ENCODE results near the gene GUF1.
A peak's percentile ranks its signal among the peaks of the same experiment; 100 is the strongest.
"Not testable (repeated sequence)": the region's sequence is repeated elsewhere in the genome, so short reads cannot be mapped to it uniquely, and the experiment has no call there.

Gene GUF1

GRCh38 chr4:44716597-44716996 lies 38.4 kb downstream of the GUF1 start:
- H3K27ac ChIP-seq (ENCODE audit: low read depth, low read length): no peak overlapping the region
- no peak overlapping the region for H3K9ac ChIP-seq (ENCODE audit: low read length)
- no peaks in the 10 kb centered on the region for H3K27me3 ChIP-seq (ENCODE audit: control insufficient read depth in 1 of 2, insufficient read depth in 2 of 2, low read length in 2 of 2)
- peaks cover 4% of the 10 kb centered on the region for H3K36me3 ChIP-seq (ENCODE audit: insufficient read depth, low read length)
- no peak overlapping the region for H3K4me3 ChIP-seq (ENCODE audit: low read depth in 1 of 2, low read length in 2 of 2)
- H3K9me3 ChIP-seq (ENCODE audit: low read length): no peaks in the 10 kb centered on the region
- H3K4me1 ChIP-seq (ENCODE audit: insufficient read depth, low read length): peaks cover 11% of the 10 kb centered on the region

- no peaks in the 10 kb centered on the region for H3K9me3 ChIP-seq (ENCODE audit: low read length)
- H3K27ac ChIP-seq (ENCODE audit: low read depth, low read length): no peak overlapping the region
- H3K4me1 ChIP-seq (ENCODE audit: insufficient read depth, low read length): peaks cover 3% of the 10 kb centered on the region
- no peaks in the 10 kb centered on the region for H3K27me3 ChIP-seq (ENCODE audit: control insufficient read depth in 1 of 2, insufficient read depth in 2 of 2, low read length in 2 of 2)
- H3K9ac ChIP-seq (ENCODE audit: low read length): no peak overlapping the region
- no peaks in the 10 kb centered on the region for H3K36me3 ChIP-seq (ENCODE audit: insufficient read depth, low read length)
- no peak overlapping the region for H3K4me3 ChIP-seq (ENCODE audit: low read depth in 1 of 2, low read length in 2 of 2)
These were observed 42.2 kb downstream of the GUF1 start for GRCh38 chr4:44720371-44720770.

GRCh38 chr4:44722001-44722400 lies 43.8 kb downstream of the GUF1 start:
- Histone ChIP-seq H3K9me3 (ENCODE audit: low read length) (no peaks in the 10 kb centered on the region), H3K9ac (ENCODE audit: low read length) (no peak overlapping the region), H3K36me3 (ENCODE audit: insufficient read depth, low read length) (no peaks in the 10 kb centered on the region), H3K4me1 (ENCODE audit: insufficient read depth, low read length) (peaks cover 6% of the 10 kb centered on the region), H3K27ac (ENCODE audit: low read depth, low read length) (no peak overlapping the region), H3K27me3 (ENCODE audit: control insufficient read depth in 1 of 2, insufficient read depth in 2 of 2, low read length in 2 of 2) (no peaks in the 10 kb centered on the region), H3K4me3 (ENCODE audit: low read depth in 1 of 2, low read length in 2 of 2) (no peak overlapping the region)

GRCh38 chr4:44725166-44725565 lies 46.9 kb downstream of the GUF1 start:
- Histone ChIP-seq H3K9ac (ENCODE audit: low read length) (peak overlapping the region; percentile 82), H3K9me3 (ENCODE audit: low read length) (no peaks in the 10 kb centered on the region), H3K4me1 (ENCODE audit: insufficient read depth, low read length) (peaks cover 11% of the 10 kb centered on the region), H3K4me3 (ENCODE audit: low read depth in 1 of 2, low read length in 2 of 2) (peak overlapping the region; percentile 84 to 90), H3K27me3 (ENCODE audit: control insufficient read depth in 1 of 2, insufficient read depth in 2 of 2, low read length in 2 of 2) (no peaks in the 10 kb centered on the region), H3K27ac (ENCODE audit: low read depth, low read length) (no peak overlapping the region), H3K36me3 (ENCODE audit: insufficient read depth, low read length) (no peaks in the 10 kb centered on the region)

GRCh38 chr4:44725726-44726037 lies 47.5 kb downstream of the GUF1 start:
- peak overlapping the region; percentile 82 for H3K9ac ChIP-seq (ENCODE audit: low read length)

GRCh38 chr4:44726038-44726871 lies 48.0 kb downstream of the GUF1 start, which contains the start of gene GNPDA2:
Gene GNPDA2 (minus strand): TSS chr4:44726556. CDS start chr4:44722207, 4,349 bp downstream.
- Histone ChIP-seq H3K4me3 (ENCODE audit: low read depth in 1 of 2, low read length in 2 of 2) (peak within 1 kb of the TSS; percentile 84 to 90), H3K36me3 (ENCODE audit: insufficient read depth, low read length) (no peaks in the 10 kb centered on the region), H3K27me3 (ENCODE audit: control insufficient read depth in 1 of 2, insufficient read depth in 2 of 2, low read length in 2 of 2) (no peaks in the 10 kb centered on the region), H3K27ac (ENCODE audit: low read depth, low read length) (peak within 1 kb of the TSS; percentile 93), H3K4me1 (ENCODE audit: insufficient read depth, low read length) (peaks cover 8% of the 10 kb centered on the region), H3K9ac (ENCODE audit: low read length) (peak within 1 kb of the TSS; percentile 82), H3K9me3 (ENCODE audit: low read length) (no peaks in the 10 kb centered on the region)

More at GRCh38 chr4:44725726-44726037, 47.5 kb downstream of the GUF1 start:
- Histone ChIP-seq H3K27ac (ENCODE audit: low read depth, low read length) (peak overlapping the region; percentile 93), H3K36me3 (ENCODE audit: insufficient read depth, low read length) (no peaks in the 10 kb centered on the region), H3K27me3 (ENCODE audit: control insufficient read depth in 1 of 2, insufficient read depth in 2 of 2, low read length in 2 of 2) (no peaks in the 10 kb centered on the region), H3K9me3 (ENCODE audit: low read length) (no peaks in the 10 kb centered on the region), H3K4me1 (ENCODE audit: insufficient read depth, low read length) (peaks cover 11% of the 10 kb centered on the region), H3K4me3 (ENCODE audit: low read depth in 1 of 2, low read length in 2 of 2) (peak overlapping the region; percentile 84 to 90)

- H3K4me1 ChIP-seq (ENCODE audit: insufficient read depth, low read length): peaks cover 8% of the 10 kb centered on the region
- H3K27me3 ChIP-seq (ENCODE audit: control insufficient read depth in 1 of 2, insufficient read depth in 2 of 2, low read length in 2 of 2): no peaks in the 10 kb centered on the region
- no peaks in the 10 kb centered on the region for H3K9me3 ChIP-seq (ENCODE audit: low read length)
- H3K9ac ChIP-seq (ENCODE audit: low read length): no peak overlapping the region
- no peak overlapping the region for H3K27ac ChIP-seq (ENCODE audit: low read depth, low read length)
- H3K4me3 ChIP-seq (ENCODE audit: low read depth in 1 of 2, low read length in 2 of 2): no peak overlapping the region
- no peaks in the 10 kb centered on the region for H3K36me3 ChIP-seq (ENCODE audit: insufficient read depth, low read length)
These were observed 49.3 kb downstream of the GUF1 start for GRCh38 chr4:44727471-44727870.

- H3K36me3 ChIP-seq (ENCODE audit: insufficient read depth, low read length); H3K4me1 ChIP-seq (ENCODE audit: insufficient read depth, low read length); H3K9ac ChIP-seq (ENCODE audit: low read length); H3K9me3 ChIP-seq (ENCODE audit: low read length); H3K4me3 ChIP-seq (ENCODE audit: low read depth in 1 of 2, low read length in 2 of 2); H3K27me3 ChIP-seq (ENCODE audit: control insufficient read depth in 1 of 2, insufficient read depth in 2 of 2, low read length in 2 of 2); H3K27ac ChIP-seq (ENCODE audit: low read depth, low read length): not testable (repeated sequence)
These were observed 50.5 kb downstream of the GUF1 start for GRCh38 chr4:44728694-44729093.

- H3K36me3 ChIP-seq (ENCODE audit: insufficient read depth, low read length): no peaks in the 10 kb centered on the region
- H3K4me3 ChIP-seq (ENCODE audit: low read depth in 1 of 2, low read length in 2 of 2): no peak overlapping the region
- H3K4me1 ChIP-seq (ENCODE audit: insufficient read depth, low read length): no peaks in the 10 kb centered on the region
- no peak overlapping the region for H3K9ac ChIP-seq (ENCODE audit: low read length)
- no peaks in the 10 kb centered on the region for H3K27me3 ChIP-seq (ENCODE audit: control insufficient read depth in 1 of 2, insufficient read depth in 2 of 2, low read length in 2 of 2)
- no peak overlapping the region for H3K27ac ChIP-seq (ENCODE audit: low read depth, low read length)
- H3K9me3 ChIP-seq (ENCODE audit: low read length): no peaks in the 10 kb centered on the region
These were observed 58.7 kb downstream of the GUF1 start for GRCh38 chr4:44736900-44737299.

- Histone ChIP-seq H3K9me3 (ENCODE audit: low read length) (no peaks in the 10 kb centered on the region), H3K27ac (ENCODE audit: low read depth, low read length) (no peak overlapping the region), H3K9ac (ENCODE audit: low read length) (no peak overlapping the region), H3K36me3 (ENCODE audit: insufficient read depth, low read length) (no peaks in the 10 kb centered on the region), H3K4me3 (ENCODE audit: low read depth in 1 of 2, low read length in 2 of 2) (no peak overlapping the region), H3K4me1 (ENCODE audit: insufficient read depth, low read length) (no peaks in the 10 kb centered on the region), H3K27me3 (ENCODE audit: control insufficient read depth in 1 of 2, insufficient read depth in 2 of 2, low read length in 2 of 2) (no peaks in the 10 kb centered on the region)
These were observed 60.4 kb downstream of the GUF1 start for GRCh38 chr4:44738615-44739014.

GRCh38 chr4:44740201-44740600 lies 62.0 kb downstream of the GUF1 start:
- H3K27ac ChIP-seq (ENCODE audit: low read depth, low read length): no peak overlapping the region
- H3K4me3 ChIP-seq (ENCODE audit: low read depth in 1 of 2, low read length in 2 of 2): no peak overlapping the region
- no peaks in the 10 kb centered on the region for H3K4me1 ChIP-seq (ENCODE audit: insufficient read depth, low read length)
- H3K9me3 ChIP-seq (ENCODE audit: low read length): no peaks in the 10 kb centered on the region
- no peak overlapping the region for H3K9ac ChIP-seq (ENCODE audit: low read length)
- no peaks in the 10 kb centered on the region for H3K36me3 ChIP-seq (ENCODE audit: insufficient read depth, low read length)
- H3K27me3 ChIP-seq (ENCODE audit: control insufficient read depth in 1 of 2, insufficient read depth in 2 of 2, low read length in 2 of 2): no peaks in the 10 kb centered on the region

Data from muscle layer of colon (tissue), 2 donors.